WERI-Rb-1 (cell line): Measurements from ENCODE around the gene LMX1A.
A peak's percentile ranks its signal among the peaks of the same experiment; 100 is the strongest.

Experiments used
- DNase-seq: peaks from one replicate; pipeline ENCODE4 v3.0.0-alpha.2; 2020
- H3K27ac ChIP-seq: fragments of 250-450 bp; sonication (Bioruptor Pico); 2 replicates; pipeline ENCODE4 v1.5.1; 2020; ENCODE audit warnings: mild to moderate bottlenecking, moderate library complexity
- H3K27me3 ChIP-seq: fragments of 250-450 bp; sonication (Bioruptor Pico); 2 replicates; pipeline ENCODE4 v1.5.1; 2021; ENCODE audit warnings: mild to moderate bottlenecking, low read depth, moderate library complexity; ENCODE audit not compliant: insufficient read depth, severe bottlenecking
- H3K36me3 ChIP-seq: fragments of 250-450 bp; sonication (Bioruptor Pico); 2 replicates; pipeline ENCODE4 v1.5.1; 2020; ENCODE audit warnings: mild to moderate bottlenecking, moderate library complexity
- H3K4me3 ChIP-seq: 2 replicates; pipeline ENCODE4 v1.5.1; 2011; ENCODE audit warnings: low read depth, mild to moderate bottlenecking, control low read depth, low read length
- H3K9me3 ChIP-seq: fragments of 250-450 bp; sonication (Bioruptor Pico); 2 replicates; pipeline ENCODE4 v1.5.1; 2021; ENCODE audit warnings: mild to moderate bottlenecking, moderate library complexity; ENCODE audit not compliant: severe bottlenecking
- TF ChIP-seq, protein P1 (sequence below): IDR thresholded peaks from 2 replicates; pipeline ENCODE4 v1.5.1; 2011; ENCODE audit warnings: low read depth, mild to moderate bottlenecking, control low read depth, inconsistent platforms, low read length

The LMX1A gene

GRCh38 chr1:165241952-165242351, 114.6 kb downstream of the LMX1A start:
- no peaks in the 10 kb centered on the region for H3K27me3 ChIP-seq
- peaks cover 3% of the 10 kb centered on the region for H3K9me3 ChIP-seq
- no peak overlapping the region for H3K4me3 ChIP-seq
- TF ChIP-seq, protein P1, sequence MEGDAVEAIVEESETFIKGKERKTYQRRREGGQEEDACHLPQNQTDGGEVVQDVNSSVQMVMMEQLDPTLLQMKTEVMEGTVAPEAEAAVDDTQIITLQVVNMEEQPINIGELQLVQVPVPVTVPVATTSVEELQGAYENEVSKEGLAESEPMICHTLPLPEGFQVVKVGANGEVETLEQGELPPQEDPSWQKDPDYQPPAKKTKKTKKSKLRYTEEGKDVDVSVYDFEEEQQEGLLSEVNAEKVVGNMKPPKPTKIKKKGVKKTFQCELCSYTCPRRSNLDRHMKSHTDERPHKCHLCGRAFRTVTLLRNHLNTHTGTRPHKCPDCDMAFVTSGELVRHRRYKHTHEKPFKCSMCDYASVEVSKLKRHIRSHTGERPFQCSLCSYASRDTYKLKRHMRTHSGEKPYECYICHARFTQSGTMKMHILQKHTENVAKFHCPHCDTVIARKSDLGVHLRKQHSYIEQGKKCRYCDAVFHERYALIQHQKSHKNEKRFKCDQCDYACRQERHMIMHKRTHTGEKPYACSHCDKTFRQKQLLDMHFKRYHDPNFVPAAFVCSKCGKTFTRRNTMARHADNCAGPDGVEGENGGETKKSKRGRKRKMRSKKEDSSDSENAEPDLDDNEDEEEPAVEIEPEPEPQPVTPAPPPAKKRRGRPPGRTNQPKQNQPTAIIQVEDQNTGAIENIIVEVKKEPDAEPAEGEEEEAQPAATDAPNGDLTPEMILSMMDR, result no peak
- H3K36me3 ChIP-seq, result no peaks in the 10 kb centered on the region
- peak overlapping the region; percentile 80 for H3K27ac ChIP-seq
- DNase-seq, result no peak

DNA sequence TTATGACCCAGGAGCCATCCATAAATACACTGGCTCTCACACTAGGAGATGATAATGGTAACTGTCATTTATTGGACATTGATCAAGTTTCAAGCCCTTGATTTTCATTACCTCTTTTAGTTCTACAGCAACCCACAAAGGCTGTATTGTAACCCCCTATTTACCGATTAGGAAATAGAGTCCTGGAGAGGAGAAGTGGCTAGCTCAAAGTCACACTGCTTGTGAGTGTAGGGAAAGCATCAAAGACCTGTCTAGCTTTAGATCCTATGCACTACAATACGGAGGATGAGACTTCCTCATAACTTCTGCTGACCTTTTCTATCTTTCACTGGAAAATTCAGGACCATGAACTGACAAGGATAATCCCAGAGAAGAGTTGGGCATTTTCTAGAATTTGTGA, 115.2 kb downstream of the LMX1A start:
- no peaks in the 10 kb centered on the region for H3K36me3 ChIP-seq
- peak overlapping the region; percentile 80 for H3K27ac ChIP-seq
- no peak overlapping the region for H3K4me3 ChIP-seq
- DNase-seq, result no peak
- H3K27me3 ChIP-seq, result no peaks in the 10 kb centered on the region
- peaks cover 3% of the 10 kb centered on the region for H3K9me3 ChIP-seq
- TF ChIP-seq, protein P1, result no peak

DNA sequence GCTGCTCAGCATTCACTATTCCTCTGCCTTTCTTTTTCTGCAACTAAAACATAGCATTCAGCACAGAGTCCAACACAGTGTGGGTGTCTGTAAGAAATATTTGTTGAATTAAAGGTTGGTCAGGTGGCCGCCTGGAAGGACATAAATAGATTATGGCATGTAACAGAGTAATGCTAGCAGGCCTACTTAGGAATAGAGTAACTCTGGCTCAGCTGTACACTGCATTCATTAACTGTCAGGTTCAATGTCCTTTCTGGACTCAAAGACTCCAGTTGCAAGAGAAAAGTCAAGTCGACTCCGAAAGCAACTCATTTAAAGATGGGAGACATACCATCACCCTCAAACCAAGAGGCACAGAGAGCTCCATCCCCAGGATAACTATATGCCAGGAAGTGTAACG, 116.0 kb downstream of the LMX1A start:
- TF ChIP-seq, protein P1, result no peak
- H3K27ac ChIP-seq, result peak overlapping the region; percentile 80

DNA sequence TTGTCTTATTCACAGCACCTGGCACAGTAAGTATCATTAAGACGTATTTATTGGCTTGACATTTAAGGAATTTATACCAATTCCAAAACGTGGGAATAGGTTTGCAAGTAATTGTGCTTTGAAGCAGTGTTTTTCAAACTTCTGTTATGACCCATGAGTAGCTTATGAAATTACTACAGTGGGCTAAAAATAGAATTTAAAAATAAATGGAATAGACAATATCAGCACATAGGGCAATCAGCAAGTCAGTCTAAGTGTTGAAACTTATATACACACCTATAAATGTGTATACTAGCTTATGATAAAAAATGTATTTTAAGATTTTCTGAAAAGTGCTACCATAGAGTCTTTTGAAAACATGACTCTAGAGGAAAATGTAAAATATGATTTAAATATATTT, 116.6 kb downstream of the LMX1A start:
- H3K4me3 ChIP-seq, result no peak overlapping the region
- TF ChIP-seq, protein P1, result no peak
- no peak for DNase-seq
- H3K9me3 ChIP-seq, result peaks cover 3% of the 10 kb centered on the region
- peak overlapping the region; percentile 80 for H3K27ac ChIP-seq
- H3K27me3 ChIP-seq, result no peaks in the 10 kb centered on the region
- H3K36me3 ChIP-seq, result no peaks in the 10 kb centered on the region

More for the DNA sequence above, 116.0 kb downstream of the LMX1A start:
- no peak for DNase-seq
- H3K36me3 ChIP-seq, result no peaks in the 10 kb centered on the region
- no peak overlapping the region for H3K4me3 ChIP-seq
- no peaks in the 10 kb centered on the region for H3K27me3 ChIP-seq
- peaks cover 3% of the 10 kb centered on the region for H3K9me3 ChIP-seq

DNA sequence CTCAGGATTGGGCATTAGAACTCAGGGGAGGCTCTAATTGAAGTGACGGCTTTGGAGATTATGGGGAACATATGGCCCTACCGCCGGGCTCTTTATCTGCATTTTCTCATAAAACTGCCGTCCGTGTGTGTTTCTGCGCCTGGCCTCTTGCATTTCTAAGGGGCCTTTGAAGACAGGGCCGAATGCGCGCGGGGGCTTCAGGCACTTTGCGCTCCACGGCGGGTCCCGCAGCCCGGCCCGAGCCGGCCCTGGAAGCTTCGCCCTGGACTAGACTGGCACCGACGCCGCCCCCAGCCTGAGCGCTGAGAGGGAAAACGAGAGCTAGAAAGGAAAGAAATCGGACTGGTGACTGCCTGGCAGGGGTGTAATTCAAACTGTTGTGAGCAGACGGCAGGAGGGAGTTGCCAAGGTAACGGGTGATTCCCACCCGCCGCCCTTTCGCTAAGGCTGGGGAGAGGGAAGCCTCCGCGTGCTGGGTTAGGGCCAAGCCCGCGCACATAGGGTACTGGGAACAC, 120.7 kb downstream of the LMX1A start:
- no peaks in the 10 kb centered on the region for H3K36me3 ChIP-seq
- TF ChIP-seq, protein P1, result no peak
- no peaks in the 10 kb centered on the region for H3K27me3 ChIP-seq
- H3K9me3 ChIP-seq, result no peaks in the 10 kb centered on the region
- H3K4me3 ChIP-seq, result peak overlapping the region; percentile 93
- DNase-seq, result peak; percentile 86
- H3K27ac ChIP-seq, result peak overlapping the region; percentile 100

DNA sequence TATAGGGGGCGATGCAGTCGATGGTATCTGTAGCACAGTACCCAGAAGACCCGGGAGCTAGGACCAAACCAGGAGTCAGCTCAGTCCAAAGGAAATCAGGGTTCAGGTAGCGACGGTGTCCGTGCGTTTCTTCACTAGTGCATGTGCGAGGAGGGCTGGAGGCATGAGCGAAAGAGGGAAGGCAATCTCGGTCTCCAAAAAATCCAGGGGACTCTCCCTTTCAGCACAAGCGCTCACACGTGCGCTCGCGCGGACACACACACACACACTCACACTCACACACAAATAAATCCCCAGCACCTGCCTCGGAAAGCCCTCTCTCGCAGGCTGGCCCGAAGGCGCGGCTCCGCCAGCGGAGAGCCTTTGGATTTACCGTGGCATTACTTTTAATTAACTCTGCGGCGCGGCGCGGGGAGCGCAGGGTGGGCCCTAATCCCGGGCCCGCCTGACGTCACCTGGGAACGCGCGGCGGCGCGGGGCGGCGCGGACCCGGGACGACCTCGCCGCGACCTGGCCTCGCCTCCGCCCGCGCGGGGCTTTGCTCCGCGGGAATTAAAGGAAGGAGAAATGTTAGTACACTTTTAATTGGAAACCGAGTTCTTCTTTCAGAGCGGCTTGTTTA, 121.2 kb downstream of the LMX1A start:
- peak overlapping the region; percentile 93 for H3K4me3 ChIP-seq
- H3K36me3 ChIP-seq, result no peaks in the 10 kb centered on the region
- no peaks in the 10 kb centered on the region for H3K9me3 ChIP-seq
- TF ChIP-seq, protein P1, result no peak
- DNase-seq, result peak; percentile 97
- peak overlapping the region; percentile 100 for H3K27ac ChIP-seq
- no peaks in the 10 kb centered on the region for H3K27me3 ChIP-seq
